Measurements from ENCODE around the gene RGS11. TPM values are rescaled to one million over a fixed set of nuclear protein-coding genes. Genes with fewer than 3 reads are reported as not detected.
A peak's percentile ranks its signal among the peaks of the same experiment; 100 is the strongest.
"Not testable (repeated sequence)": the region's sequence is repeated elsewhere in the genome, so short reads cannot be mapped to it uniquely, and the experiment has no call there.

Gene RGS11
- total RNA-seq, 4 donors from 2014 or later = 0.88 to 4.8 (median 2.6) TPM

DNA sequence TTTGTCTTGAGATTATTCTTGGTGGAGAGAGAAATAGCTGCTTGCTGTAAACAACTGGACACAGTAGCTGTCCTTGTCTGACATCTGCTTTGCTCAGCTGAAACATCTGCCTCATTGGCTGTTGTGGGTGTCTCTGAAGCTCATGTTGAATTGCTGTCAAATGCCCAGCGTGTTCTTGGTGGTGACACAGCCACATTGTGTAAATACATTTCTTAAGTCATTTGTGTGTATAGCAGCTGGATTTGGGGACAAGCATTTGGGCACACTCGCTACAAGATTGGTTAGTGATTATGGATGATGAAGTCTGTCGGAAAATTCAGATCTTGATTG is 35.8 kb downstream of the RGS11 start:
- peaks cover 0 to 61% (median 34%) of the 10 kb centered on the region in 3 donors for H3K4me1 ChIP-seq
- H3K27ac ChIP-seq = peak overlapping the region in 3 of 4 donors; percentile 3 to 75 (median 71)
- no peaks in the 10 kb centered on the region for H3K9me3 ChIP-seq
- H3K4me3 ChIP-seq = no peak overlapping the region
- WGBS, 2 donors = 66 to 74% methylated on average over 3 of the region's 3 CpGs
- peaks cover 0 to 8% (median 0%) of the 10 kb centered on the region in 3 donors for H3K36me3 ChIP-seq
- no peak for DNase-seq
- TF ChIP-seq POLR2A (IDR thresholded peaks at IDR 0.05) = no peak
- TF ChIP-seq, protein P1, sequence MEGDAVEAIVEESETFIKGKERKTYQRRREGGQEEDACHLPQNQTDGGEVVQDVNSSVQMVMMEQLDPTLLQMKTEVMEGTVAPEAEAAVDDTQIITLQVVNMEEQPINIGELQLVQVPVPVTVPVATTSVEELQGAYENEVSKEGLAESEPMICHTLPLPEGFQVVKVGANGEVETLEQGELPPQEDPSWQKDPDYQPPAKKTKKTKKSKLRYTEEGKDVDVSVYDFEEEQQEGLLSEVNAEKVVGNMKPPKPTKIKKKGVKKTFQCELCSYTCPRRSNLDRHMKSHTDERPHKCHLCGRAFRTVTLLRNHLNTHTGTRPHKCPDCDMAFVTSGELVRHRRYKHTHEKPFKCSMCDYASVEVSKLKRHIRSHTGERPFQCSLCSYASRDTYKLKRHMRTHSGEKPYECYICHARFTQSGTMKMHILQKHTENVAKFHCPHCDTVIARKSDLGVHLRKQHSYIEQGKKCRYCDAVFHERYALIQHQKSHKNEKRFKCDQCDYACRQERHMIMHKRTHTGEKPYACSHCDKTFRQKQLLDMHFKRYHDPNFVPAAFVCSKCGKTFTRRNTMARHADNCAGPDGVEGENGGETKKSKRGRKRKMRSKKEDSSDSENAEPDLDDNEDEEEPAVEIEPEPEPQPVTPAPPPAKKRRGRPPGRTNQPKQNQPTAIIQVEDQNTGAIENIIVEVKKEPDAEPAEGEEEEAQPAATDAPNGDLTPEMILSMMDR (IDR thresholded peaks at IDR 0.05) = no peak
- intact Hi-C loops (cut with DNase I) = no loop called here
- H3K27me3 ChIP-seq = no peaks in the 10 kb centered on the region

GRCh38 chr16:234468-235305 is 41.1 kb downstream of the RGS11 start, which contains the start of gene FAM234A:
Gene FAM234A, plus strand, starts transcription at chr16:234821. Its CDS starts 19,593 bp downstream, at chr16:254414.
- Histone ChIP-seq H3K36me3 (peaks cover 0 to 8% (median 0%) of the 10 kb centered on the region in 3 donors), H3K4me3 (peak within 1 kb of the TSS; percentile 61 to 94 (median 72)), H3K9me3 (no peaks in the 10 kb centered on the region), H3K27ac (peak within 1 kb of the TSS; percentile 95 to 100 (median 98)), H3K4me1 (peaks cover 0 to 24% (median 14%) of the 10 kb centered on the region in 3 donors), H3K27me3 (no peaks in the 10 kb centered on the region)
- DNase-seq = peak; percentile 31
- TF ChIP-seq POLR2A (IDR thresholded peaks at IDR 0.05) = peak in 3 of 4 donors; percentile 96 to 99 (median 99)
- TF ChIP-seq, protein P1 (IDR thresholded peaks at IDR 0.05) = peak in 5 of 6 experiments; percentile 10 to 57 (median 38)
- WGBS, 2 donors = 0 to 2% methylated on average over 24 to 44 of the region's 85 CpGs
- intact Hi-C loops (cut with DNase I) = no loop called here

DNA sequence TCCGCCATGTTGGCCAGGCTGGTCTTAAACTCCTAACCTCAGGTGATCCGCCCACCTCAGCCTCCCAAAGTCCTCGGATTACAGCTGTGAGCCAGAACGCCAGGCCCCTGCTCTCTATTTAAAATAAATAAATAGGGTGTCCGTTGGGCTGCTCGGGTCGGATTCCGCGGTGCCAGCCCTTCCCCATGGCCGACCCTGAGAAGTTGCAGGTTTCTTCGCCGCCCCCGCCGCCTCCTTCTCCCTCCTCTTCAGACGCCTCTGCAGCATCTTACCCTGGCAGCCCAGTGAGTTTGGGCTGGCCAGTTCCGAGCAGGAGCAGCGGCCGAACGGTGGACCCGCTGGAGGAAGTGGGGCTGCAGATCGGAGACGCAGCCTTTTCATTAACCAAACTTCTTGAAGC is 44.8 kb downstream of the RGS11 start:
- Histone ChIP-seq H3K4me1 (peaks cover 6 to 39% (median 24%) of the 10 kb centered on the region in 3 donors), H3K4me3 (no peak overlapping the region), H3K9me3 (no peaks in the 10 kb centered on the region), H3K27ac (no peak overlapping the region), H3K27me3 (no peaks in the 10 kb centered on the region), H3K36me3 (peaks cover 0 to 21% (median 11%) of the 10 kb centered on the region in 3 donors)
- no peak for DNase-seq
- WGBS, 2 donors = 72 to 78% methylated on average over 18 to 20 of the region's 22 CpGs
- intact Hi-C loops (cut with DNase I) = no loop called here
- TF ChIP-seq POLR2A (IDR thresholded peaks at IDR 0.05) = no peak
- TF ChIP-seq, protein P1 (IDR thresholded peaks at IDR 0.05) = no peak

- Histone ChIP-seq H3K4me1 (peaks cover 6 to 33% (median 18%) of the 10 kb centered on the region in 3 donors), H3K36me3 (peaks cover 0 to 27% (median 15%) of the 10 kb centered on the region in 3 donors)
- H3K27ac ChIP-seq; intact Hi-C loops (cut with DNase I); H3K27me3 ChIP-seq; H3K4me3 ChIP-seq; H3K9me3 ChIP-seq; DNase-seq: not testable (repeated sequence)
- 93 to 95% methylated on average over 16 to 18 of the region's 18 CpGs for WGBS, 2 donors
Observed at GRCh38 chr16:230351-230750, 45.4 kb downstream of the RGS11 start.

GRCh38 chr16:229731-230281 is 45.9 kb downstream of the RGS11 start:
- TF ChIP-seq, protein P1 (IDR thresholded peaks at IDR 0.05) = no peak
- no peak for TF ChIP-seq POLR2A (IDR thresholded peaks at IDR 0.05)
- H3K4me3 ChIP-seq = peak overlapping the region; percentile 78 to 98 (median 83)
- intact Hi-C loops (cut with DNase I) = no loop called here

More at GRCh38 chr16:229731-230281, 45.9 kb downstream of the RGS11 start:
- H3K27ac ChIP-seq = peak overlapping the region; percentile 94 to 99 (median 96)
- peaks cover 0 to 32% (median 19%) of the 10 kb centered on the region in 3 donors for H3K36me3 ChIP-seq
- DNase-seq = no peak
- no peaks in the 10 kb centered on the region for H3K9me3 ChIP-seq
- no peaks in the 10 kb centered on the region for H3K27me3 ChIP-seq
- 78 to 82% methylated on average over 22 of the region's 22 CpGs for WGBS, 2 donors
- peaks cover 6 to 31% (median 18%) of the 10 kb centered on the region in 3 donors for H3K4me1 ChIP-seq

Data from esophagus squamous epithelium (tissue), 5 donors.